ENCODE results near the gene MFAP5.

GRCh38 chr12:8676651-8677050 lies 14.0 kb upstream of the MFAP5 start:
- TF ChIP-seq CTCF (IDR thresholded peaks at IDR 0.05) (no peak), REST (IDR thresholded peaks at IDR 0.05) (no peak), JUN (IDR thresholded peaks at IDR 0.05) (no peak), MAFK (IDR thresholded peaks at IDR 0.05; ENCODE audit: partially characterized antibody) (no peak), MAX (IDR thresholded peaks at IDR 0.05) (no peak)

Measured in A549 (cell line).